Globus pallidus (tissue), 1 donor: Measurements from ENCODE around the gene AHRR.
"Not testable (repeated sequence)": the region's sequence is repeated elsewhere in the genome, so short reads cannot be mapped to it uniquely, and the experiment has no call there.

Experiments used
- DNase-seq: peaks from one replicate; pipeline ENCODE4 v3.0.0-alpha.2; 2015; ENCODE audit warnings: low spot score

The AHRR gene

DNA sequence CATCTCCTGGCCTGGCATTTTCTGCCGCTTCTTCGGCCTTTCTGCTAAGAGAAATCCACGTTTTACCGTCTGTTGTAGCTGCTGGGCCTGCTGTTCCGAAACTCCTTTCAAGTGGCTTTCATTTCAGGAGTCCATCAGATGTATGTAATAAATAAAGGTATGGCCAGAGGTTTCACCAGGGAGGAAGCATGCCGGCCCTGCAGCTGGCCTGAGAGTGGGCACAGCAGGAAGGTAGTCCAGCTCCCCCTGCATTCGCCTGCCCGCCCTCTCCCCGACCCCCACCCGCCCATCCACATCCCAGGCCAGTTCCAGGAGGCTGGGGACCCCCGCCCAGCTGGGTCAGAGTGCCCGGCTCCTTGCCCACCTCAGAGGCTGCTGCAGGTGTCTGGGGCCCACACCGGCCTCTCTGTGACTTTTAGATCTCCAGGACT, 75.0 kb downstream of the AHRR start:
- DNase-seq = no peak

DNA sequence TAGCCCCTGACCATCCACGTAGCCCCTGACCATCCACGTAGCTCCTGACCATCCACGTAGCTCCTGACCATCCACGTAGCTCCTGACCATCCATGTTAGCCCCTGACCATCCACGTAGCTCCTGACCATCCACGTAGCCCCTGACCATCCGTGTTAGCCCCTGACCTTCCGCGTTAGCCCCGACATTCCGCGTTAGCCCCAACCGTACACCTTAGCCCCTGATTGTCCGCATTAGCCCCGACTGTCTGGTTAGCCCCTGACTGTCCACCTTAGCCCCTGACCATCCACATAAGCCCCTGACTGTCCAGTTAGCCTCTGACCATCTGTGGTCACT, 76.6 kb downstream of the AHRR start:
- not testable (repeated sequence) for DNase-seq

DNA sequence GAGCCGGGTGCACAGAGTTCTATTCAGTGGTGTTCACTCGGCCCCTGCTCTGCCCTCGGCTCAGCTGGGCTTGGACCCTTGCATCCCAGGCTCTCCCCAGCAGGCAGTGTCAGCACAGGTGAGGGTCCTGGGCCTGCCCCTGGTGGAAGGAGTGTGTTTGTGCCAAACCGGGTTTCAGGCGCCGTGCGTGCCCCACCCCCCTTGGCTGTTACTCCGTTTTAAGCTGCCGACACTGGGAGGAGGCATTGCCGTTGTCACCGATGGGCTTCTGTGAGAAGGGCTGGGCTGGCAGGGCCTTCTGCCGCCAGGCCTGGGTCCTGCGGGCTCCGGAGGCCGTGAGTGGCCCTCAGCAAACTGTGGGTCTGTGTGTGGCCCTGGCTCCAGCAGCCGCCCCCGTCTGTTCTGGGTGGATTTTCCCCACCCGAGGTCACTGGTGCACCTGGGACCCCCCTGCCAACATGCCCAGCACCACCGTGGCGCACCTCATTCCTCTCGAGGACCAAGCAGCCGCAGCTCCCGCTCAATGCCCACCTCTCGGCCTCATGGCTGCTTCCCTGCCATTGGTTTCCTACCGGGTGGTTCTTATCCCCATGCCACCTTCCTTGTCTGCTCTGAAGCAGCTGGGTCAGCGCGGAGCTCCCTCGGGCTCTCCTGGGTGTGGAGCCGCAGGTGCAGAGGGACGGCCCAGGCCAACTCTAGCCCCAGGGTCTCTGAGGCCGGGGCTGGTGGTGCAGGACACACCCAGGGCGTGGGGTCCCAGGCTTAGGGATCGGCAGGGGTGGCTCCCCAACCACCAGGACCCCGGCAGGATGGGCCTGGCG, 77.2 kb downstream of the AHRR start:
- DNase-seq = no peak

DNA sequence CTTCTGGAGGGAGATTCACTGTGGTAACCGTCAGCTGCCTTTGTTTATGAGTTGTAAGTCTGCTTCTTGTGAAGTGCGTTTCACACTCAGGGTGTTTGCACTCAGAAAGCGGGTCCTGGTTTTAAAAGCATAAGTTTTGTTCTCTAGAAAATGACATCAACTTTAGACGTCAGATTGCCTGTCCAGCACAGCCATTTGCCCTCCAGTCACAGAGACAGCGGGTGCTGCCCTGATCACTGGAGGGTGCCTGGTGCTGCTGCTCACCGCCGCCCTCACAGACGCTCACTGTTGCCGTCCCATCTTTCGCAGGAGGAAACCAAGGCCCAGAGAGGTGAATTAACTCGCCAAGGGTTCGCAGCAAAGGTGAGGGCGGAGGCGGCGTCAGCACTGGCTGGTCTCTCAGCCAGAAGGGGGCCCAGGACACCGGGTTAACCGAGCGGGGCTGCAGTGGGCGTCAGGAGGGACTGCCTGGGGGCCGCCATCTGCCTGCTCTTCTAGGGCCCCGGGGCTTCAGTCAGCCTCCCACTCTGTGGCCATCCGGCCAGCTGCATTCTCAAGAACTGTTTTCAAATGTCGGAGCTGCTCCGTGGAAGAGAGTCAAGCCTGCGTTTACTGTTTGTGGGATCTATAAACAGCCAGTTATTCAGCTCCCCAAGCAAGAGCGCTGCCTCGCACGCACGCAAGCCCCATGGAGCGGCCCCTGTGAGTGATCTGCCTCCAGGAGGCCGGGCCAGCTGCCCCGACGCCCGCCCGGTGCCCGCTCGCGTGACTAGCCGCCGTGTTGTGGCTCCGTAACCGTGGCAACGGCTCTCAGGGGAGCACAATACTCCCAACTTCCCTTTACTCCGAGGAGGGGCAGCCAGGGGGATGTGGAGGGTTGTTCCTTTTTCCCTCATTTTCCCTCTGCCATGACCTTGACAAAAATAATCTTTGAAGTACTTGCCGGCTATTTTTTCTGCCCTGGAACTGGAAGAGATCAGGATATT, 78.1 kb downstream of the AHRR start:
- peak; percentile 13 for DNase-seq

DNA sequence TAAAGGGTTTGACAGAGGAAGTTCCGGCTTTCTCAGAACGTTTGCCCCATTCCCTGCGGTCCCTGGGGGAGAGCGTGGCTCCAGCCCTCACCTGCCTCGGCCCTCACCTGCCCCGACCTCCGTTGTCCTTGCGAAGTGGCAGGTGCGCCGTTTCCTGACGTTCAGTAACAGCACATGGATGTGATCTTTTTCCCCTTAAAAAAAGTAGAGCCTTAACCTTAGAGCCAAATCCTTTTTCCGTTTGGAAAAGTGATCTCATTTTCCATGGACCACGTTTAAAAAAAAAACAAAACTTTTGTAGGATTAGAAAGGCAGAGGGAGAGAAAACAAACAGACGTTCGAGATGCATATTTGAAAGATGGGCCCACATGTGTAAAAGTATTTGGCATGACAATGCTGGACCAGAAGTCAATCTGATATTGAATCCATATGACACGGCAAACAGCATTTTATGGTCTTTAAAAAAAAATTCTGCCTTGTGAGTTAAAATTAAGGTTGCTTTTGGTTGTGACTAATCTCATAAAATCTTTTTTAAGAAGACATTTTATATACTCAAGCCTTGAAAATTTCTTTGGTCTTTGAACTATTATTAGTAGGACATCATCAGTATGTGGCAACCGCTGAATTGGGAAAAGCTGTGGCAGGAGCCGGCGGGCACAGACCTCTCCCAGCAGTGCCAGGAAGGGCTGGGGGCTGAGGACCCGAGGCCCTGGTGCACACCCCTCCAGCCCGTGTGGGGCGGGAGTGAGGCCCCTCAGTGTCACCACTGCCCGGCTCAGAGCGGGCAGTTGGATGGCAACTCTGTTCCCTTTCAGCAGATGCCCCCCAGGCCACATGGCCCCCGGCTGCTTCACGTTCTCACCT, 79.0 kb downstream of the AHRR start:
- DNase-seq = no peak

DNA sequence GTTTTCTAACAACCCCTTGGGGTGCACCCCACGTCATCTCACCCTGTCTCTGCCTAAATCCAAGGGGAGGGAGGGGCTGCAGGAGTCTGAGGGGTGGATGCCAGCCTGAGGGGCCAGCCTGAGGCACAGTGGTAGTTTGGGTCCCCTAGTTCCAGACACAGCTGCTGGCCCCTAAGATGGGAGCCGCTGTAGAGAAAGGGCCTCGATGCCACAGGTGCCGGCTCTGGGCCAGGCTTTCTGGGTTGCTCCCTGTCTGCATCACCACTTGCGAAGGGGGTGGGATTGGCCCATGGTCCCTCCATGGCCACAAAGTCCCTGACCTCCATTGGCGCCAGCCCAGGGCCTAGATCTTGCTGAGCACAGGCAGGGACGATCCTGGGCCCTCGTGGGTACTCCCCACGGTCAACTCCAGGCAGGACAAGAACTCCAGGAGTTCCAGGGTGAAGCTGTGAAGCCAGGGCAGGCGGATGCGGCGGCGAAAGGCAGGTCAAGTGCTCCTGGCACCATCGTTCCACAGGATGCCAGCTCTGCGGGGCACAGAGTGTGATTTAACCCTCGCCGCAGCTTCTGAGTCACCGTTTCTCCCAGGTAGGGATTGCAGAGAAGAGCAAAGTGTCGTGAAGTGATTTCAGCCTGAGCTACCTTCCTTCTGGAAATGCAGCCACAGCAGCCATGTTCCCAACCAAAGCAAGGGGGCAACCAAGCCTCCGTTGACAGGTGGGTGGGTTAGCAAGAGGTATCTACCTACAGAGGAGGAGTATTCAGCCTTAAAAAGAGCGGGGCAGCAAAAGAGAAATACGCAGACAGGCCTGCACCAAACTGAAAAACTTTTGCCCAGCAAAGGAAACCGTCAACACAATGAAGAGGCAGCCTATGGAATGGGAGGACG, 79.9 kb downstream of the AHRR start:
- DNase-seq = no peak

DNA sequence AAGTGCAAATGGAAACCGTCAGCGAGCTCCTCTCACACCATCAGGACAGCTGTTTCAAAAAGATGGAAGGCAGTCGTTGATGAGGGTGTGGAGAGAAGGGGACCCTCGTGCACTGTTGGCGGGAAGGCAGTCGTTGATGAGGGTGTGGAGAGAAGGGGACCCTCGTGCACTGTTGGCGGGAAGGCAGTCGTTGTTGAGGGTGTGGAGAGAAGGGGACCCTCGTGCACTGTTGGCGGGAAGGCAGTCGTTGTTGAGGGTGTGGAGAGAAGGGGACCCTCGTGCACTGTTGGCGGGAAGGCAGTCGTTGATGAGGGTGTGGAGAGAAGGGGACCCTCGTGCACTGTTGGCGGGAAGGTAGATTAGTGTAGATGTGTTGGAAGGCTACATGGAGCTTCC, 80.7 kb downstream of the AHRR start:
- DNase-seq = not testable (repeated sequence)

DNA sequence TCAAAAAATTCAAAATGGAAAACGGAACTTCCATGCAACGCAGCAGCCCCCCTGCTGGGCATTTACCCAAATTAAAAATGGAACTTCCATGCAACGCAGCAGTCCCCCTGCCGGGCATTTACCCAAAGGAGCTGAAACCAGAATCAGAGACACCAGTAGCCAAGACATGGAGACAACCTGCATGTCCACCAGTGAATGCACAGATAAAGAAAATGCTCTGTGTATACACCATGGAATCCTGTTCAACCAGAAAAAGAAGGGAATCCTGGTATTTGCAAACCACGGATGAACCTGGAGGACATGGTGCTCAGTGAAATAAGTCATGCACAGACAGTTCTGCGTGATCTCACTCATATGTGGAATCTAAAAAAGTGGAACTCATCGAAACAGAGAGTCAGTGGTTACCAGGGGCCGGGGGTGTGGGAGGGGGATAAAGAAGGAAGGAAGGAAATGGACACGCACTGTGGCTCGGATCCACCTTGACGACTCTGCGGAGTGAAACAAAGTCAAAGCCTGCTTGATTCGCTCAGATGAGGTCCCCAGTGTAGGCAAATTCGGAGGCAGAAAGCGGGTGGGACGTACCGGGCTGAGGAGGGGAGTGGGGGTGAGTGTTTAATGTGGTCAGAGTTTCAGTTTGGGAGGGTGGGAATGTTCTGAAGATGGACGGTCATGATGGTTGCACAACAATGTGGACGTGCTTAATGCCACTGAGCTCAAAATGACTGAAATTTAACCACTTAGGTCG, 81.3 kb downstream of the AHRR start:
- no peak for DNase-seq

DNA sequence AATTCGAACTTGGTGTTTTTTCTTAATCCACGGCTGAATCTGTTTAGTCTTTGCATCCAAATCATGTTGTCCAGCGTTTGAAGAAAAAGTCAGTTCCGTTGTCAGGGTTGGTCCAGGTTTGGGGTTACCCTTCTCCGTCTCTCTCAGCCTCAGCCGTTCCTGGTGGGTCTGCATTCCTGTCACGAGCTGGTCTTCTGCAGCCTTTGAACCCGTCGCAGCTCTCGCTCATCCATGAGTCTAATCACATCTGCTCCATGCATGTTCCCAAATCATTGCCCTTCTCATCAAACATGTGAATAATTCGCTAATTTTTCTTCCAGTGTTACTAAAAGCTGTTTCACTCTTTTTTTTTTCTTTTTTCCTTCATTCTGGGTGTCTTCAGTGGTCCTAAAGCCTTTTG, 82.5 kb downstream of the AHRR start:
- DNase-seq = no peak

DNA sequence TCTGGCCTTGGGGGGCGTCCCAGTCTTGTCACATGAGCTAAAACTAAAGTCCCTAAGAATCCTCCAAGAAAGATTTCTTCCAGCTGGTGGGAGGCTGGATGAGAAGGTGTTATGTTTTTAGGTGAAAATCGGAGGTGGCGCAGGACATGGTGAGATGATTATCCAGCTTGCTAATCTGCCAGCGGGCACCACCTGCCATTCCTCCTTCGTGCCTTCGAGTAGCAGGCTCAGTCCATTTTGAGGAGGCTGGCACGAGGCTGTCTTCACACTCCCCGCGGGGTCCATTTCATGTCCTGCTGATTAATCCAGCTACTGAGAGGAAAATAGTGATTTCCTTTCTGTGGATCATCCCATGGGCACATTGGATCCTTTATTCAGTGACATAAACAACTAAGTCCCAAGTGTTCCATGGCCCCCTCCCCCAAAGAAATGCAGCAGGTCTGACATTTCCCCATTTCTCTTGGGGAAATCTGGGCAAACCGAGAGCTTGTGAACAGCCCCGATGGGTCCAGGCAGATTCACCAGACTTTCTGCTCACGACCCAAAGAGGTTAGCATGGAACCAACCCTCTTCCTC, 83.2 kb downstream of the AHRR start:
- no peak for DNase-seq

DNA sequence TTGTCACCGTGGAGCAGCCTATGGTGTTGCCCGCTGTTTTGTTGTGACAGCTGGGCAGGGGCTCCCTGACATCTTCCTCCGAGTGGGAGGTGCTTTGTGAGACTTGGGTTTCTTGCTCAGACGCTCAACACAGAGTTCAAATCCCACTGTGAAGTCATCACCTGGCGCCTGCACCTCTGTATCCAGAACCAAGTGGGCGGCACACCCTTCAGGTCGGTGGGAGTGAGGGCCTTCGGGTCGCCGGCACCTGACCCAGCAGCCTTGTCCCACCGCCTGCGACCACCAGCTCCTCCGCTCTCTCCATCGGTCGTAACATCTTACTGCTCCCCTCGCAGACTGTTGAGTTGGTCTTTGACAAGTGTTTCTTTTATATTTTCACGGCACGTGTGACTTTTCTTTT, 83.9 kb downstream of the AHRR start:
- no peak for DNase-seq

DNA sequence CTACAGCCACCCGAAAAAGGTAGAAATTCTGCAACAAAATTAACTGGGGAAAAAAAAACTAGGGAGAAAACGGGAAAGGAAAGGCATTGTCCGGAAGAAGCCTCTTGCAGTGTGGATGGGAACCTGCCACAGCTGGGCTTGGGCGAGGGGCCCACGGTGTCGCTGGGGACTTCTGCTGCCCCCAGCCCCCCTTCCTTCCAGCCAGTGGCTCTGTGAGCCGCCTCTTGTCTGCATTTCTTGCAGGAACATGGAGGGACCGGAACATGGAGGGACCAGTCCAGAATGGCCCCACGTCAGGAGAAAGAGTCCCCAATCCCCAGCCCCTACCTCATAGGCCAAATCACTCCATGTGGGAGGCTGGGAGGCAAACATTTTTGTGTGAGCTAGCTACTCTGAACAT, 84.5 kb downstream of the AHRR start:
- no peak for DNase-seq

DNA sequence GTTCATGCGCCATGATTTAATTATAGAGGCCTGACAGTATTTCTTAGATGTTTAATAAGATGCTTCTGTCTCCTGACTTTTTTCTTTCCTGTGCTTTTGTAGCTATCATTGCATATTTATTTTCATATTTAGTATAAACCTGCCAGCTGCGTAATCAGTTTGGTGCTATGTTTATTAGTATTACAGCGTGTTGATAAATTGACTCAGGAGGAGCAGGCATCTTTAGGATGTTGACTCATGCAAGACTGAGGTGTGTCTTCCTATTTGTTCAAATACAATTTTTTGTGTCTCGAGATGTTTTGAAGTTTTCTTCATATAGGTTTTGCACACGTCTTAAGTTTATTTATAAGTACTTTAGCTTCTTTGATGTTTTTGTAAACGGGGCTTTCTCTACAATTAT, 85.5 kb downstream of the AHRR start:
- DNase-seq = no peak

DNA sequence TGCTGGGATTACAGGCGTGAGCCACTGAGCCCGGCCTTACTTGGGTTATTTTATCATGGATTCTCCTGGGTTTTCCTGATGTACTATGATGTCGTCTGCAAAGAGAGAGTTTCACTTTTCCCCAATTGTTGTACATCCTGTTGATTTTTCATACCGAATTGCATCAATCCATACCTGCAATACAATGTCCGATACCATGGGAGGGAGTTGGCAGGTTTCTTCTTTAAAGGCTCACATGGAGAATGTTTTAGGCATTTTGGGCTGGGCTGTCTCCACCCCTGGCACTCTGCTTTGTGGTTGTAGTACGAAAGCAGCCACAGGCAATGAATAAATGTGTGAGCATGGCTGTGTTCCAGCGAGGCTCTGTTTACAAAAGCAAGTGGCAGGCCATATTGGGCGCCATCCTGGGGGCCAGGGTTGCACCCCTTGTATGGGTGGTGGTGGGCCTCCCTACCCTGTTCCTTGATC, 86.3 kb downstream of the AHRR start:
- no peak for DNase-seq

DNA sequence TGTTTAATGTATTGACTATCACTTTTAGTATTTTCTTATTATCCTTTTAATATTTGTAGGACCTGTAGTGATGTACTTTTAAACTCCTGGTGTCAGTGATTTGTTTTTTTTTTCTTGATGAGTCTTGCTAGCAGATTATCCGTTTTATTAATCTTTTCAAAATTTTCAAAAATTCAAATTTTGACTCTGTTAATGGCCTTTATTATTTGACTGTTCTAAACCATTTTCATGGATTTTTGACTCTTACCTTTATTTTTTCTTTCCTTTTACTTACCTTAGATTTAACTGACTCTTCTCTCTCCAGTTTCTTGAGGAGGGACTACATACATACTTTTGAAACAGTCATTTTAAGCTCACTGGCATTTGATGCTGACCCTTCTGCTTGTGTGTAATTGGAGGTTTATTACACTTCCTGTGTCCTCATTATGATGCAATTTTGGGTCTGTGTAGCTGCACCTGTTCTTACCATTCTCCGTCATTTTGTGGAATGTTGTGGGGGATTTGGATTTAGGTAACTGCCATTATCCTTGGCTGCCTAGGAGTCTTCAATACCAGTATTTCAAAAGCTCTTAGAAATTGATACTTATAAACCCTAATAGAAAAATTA, 89.5 kb downstream of the AHRR start:
- no peak for DNase-seq

DNA sequence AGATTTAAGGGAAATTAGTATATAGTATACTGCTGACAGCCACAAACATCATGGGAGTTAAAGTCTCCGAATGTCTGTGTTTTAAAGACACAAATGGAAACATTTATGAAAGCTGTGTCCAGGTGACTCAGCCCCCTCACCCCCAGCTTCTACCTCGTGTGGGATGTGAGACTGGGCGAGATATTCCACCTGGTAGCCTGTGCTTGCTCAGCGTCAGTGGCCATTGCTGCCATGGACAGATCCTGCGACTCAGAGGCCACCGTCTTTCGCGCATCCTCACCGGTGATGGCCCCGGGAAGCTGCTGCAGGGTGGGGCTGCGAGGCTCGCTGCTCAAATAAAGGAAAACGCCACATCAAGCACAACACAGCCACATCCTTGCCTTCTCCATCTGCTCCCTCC, 90.2 kb downstream of the AHRR start:
- DNase-seq = no peak

DNA sequence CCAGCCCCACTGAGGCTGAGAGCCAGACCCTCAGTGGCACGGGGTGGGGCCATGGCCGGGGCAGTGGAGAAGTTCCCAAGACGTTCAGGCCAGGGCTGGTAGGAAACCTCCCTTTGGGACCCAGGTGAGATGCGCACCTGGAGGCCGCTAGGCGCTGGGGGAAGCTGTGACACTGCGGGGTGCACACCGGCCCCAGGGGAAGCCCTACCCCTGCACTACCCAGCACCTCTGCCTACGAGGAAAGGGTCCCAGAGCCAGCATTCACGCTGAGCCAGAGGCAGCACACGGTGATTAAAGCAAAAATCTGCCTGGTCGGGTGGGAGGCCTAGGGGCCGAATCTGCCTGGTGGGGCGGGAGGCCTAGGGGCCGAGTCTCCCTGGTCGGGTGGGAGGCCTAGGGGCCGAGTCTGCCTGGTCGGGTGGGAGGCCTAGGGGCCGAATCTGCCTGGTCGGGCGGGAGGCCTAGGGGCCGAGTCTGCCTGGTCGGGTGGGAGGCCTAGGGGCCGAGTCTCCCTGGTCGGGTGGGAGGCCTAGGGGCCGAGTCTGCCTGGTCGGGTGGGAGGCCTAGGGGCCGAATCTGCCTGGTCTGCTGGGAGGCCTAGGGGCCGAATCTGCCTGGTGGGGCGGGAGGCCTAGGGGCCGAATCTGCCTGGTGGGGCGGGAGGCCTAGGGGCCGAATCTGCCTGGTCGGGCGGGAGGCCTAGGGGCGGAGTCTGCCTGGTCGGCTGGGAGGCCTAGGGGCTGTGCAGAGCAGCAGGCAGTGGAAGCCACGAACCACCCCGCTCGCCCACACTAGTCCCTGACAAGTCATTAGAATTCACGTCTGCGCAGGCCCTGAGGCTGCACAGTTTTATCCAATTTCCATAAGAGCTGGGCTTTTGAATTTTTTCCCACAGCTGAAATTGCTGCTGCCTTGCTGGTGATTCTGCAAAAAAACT, 93.7 kb downstream of the AHRR start:
- DNase-seq = peak; percentile 86

DNA sequence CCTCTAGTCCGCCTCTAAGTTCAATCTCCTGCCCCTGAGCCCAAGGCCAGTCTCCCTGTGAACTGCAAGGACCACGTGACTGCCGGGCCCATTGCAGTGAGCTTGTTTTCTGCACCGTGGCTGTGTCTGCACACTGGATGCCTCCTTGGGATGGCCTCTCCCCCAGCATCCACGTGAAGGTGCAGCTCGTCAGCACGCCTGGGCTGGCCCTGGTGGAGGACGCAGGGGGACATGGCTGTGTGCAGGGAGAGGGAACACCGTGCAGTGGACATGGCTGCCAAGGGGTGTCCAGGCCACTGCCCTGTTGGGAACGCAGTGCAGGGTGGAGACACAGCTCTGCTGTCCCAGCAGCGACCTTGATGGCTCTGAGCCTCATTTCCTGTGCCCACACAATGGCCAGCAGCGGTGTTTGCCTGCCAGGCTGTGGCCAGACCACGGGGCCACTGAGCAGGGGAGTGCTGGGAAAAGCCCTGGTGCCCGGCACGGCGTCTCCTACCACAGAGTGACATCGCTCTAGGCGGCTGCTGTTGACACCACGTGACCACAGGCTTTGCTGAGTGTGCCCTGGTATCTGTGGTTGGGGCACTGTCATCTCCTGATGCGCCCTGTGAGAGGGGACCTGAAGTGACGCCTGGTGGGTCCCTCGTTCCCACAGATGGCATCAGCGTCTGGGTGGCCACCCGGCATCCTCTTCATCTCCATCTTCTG, 94.6 kb downstream of the AHRR start:
- no peak for DNase-seq
